HEK293 (cell line): ENCODE data around the gene CCDC144A.
"Not testable (repeated sequence)": the region's sequence is repeated elsewhere in the genome, so short reads cannot be mapped to it uniquely, and the experiment has no call there.

Experiments
- ATF2 ChIP-seq: fragments of 450-650 bp; formaldehyde crosslinking; IDR thresholded peaks from 2 replicates; pipeline ENCODE4 v1.5.1; 2016; ENCODE audit warnings: missing biosample characterization, missing genetic modification characterization, low read depth
- CTCF ChIP-seq: fragments of 450-650 bp; formaldehyde crosslinking; IDR thresholded peaks from 2 replicates; pipeline ENCODE4 v1.5.1; 2016; ENCODE audit warnings: missing biosample characterization, missing genetic modification characterization
- GLI4 ChIP-seq: fragments of 450-650 bp; formaldehyde crosslinking; IDR thresholded peaks from 2 replicates; pipeline ENCODE4 v1.5.1; 2016; ENCODE audit warnings: missing biosample characterization, missing genetic modification characterization
- MEIS1 ChIP-seq: sonication (generic); formaldehyde crosslinking; IDR thresholded peaks from 2 replicates; pipeline ENCODE4 v1.8.1; 2022; ENCODE audit warnings: missing genetic modification reagents, mild to moderate bottlenecking, borderline replicate concordance
- TCF7L2 ChIP-seq: IDR thresholded peaks from 2 replicates; pipeline ENCODE4 v1.6.1; 2011; ENCODE audit warnings: low read depth, mild to moderate bottlenecking, inconsistent platforms, low read length, moderate library complexity, borderline replicate concordance
- ZFP37 ChIP-seq: fragments of 450-650 bp; formaldehyde crosslinking; IDR thresholded peaks from 2 replicates; pipeline ENCODE4 v1.5.1; 2016; ENCODE audit warnings: missing biosample characterization, missing genetic modification characterization
- ZNF24 ChIP-seq: fragments of 450-650 bp; formaldehyde crosslinking; IDR thresholded peaks from 2 replicates; pipeline ENCODE4 v1.5.1; 2016; ENCODE audit warnings: missing biosample characterization, missing genetic modification characterization
- ZNF266 ChIP-seq: fragments of 450-650 bp; formaldehyde crosslinking; IDR thresholded peaks from 2 replicates; pipeline ENCODE4 v1.5.1; 2016; ENCODE audit warnings: missing biosample characterization, missing genetic modification characterization, low read depth
- ZNF302 ChIP-seq: fragments of 450-650 bp; formaldehyde crosslinking; IDR thresholded peaks from 2 replicates; pipeline ENCODE4 v1.5.1; 2016; ENCODE audit warnings: missing biosample characterization, missing genetic modification characterization, low read depth
- ZNF473 ChIP-seq: fragments of 450-650 bp; formaldehyde crosslinking; IDR thresholded peaks from 2 replicates; pipeline ENCODE4 v1.5.1; 2017; ENCODE audit warnings: missing biosample characterization, missing genetic modification characterization
- ZNF677 ChIP-seq: fragments of 450-650 bp; IDR thresholded peaks from 2 replicates; pipeline ENCODE4 v1.5.0; 2018; ENCODE audit warnings: missing biosample characterization, mild to moderate bottlenecking, missing genetic modification characterization, moderate library complexity
- ZNF768 ChIP-seq: fragments of 450-650 bp; formaldehyde crosslinking; IDR thresholded peaks from 2 replicates; pipeline ENCODE4 v1.5.1; 2018; ENCODE audit warnings: missing biosample characterization, mild to moderate bottlenecking, missing genetic modification characterization

- TF ChIP-seq ZFP37 (tag by site-specific recombination); ZNF677 (tag by site-specific recombination); ZNF768 (tag by site-specific recombination); ZNF473 (tag by site-specific recombination); ATF2 (tag by site-specific recombination); TCF7L2; CTCF; ZNF302 (tag by site-specific recombination); ZNF24 (tag by site-specific recombination); ZNF266 (tag by site-specific recombination); GLI4 (tag by site-specific recombination); MEIS1 (CRISPR knock-in tag): not testable (repeated sequence)
These were observed 61.3 kb downstream of the CCDC144A start for GRCh38 chr17:16751224-16751923.
